Neural cell (in vitro differentiated cells): Measurements from ENCODE around the gene ENO2.

ENCODE experiments used
- EP300 ChIP-seq: fragments of 450-650 bp; conservative IDR thresholded peaks from 2 replicates; pipeline ENCODE4 v1.6.1; 2014; ENCODE audit warnings: antibody characterized with exemption, mild to moderate bottlenecking, moderate library complexity; ENCODE audit not compliant: poor library complexity, severe bottlenecking
- EZH2 ChIP-seq: fragments of 200-600, 300-800 bp; shearing (Covaris generic), sonication (generic); IDR thresholded peaks from 2 replicates; pipeline ENCODE4 v1.6.1; 2014; ENCODE audit warnings: antibody characterized with exemption, low read length, borderline replicate concordance, mild to moderate bottlenecking; ENCODE audit not compliant: insufficient read depth, poor library complexity, severe bottlenecking
- MXI1 ChIP-seq: fragments of 450-650 bp; conservative IDR thresholded peaks from 2 replicates; pipeline ENCODE4 v1.6.1; 2014; ENCODE audit warnings: antibody characterized with exemption, mild to moderate bottlenecking; ENCODE audit not compliant: poor library complexity, severe bottlenecking
- POLR2AphosphoS5 ChIP-seq: IDR thresholded peaks from 2 replicates; pipeline ENCODE4 v1.6.1; 2012
- RAD21 ChIP-seq: fragments of 450-650 bp; conservative IDR thresholded peaks from 2 replicates; pipeline ENCODE4 v1.6.1; 2014; ENCODE audit warnings: antibody characterized with exemption, mild to moderate bottlenecking, moderate library complexity
- SMC3 ChIP-seq: fragments of 450-650 bp; conservative IDR thresholded peaks from 2 replicates; pipeline ENCODE4 v1.6.1; 2014; ENCODE audit warnings: antibody characterized with exemption, mild to moderate bottlenecking, moderate library complexity; ENCODE audit not compliant: poor library complexity
- TF ChIP-seq, protein P1 (sequence below): fragments of 450-650 bp; IDR thresholded peaks from 2 replicates; pipeline ENCODE4 v1.5.1; 2014; ENCODE audit warnings: antibody characterized with exemption, mild to moderate bottlenecking, moderate library complexity; ENCODE audit not compliant: poor library complexity, severe bottlenecking
- TF ChIP-seq, protein P2 (sequence below): IDR thresholded peaks from 2 replicates; pipeline ENCODE4 v1.6.1; 2012; ENCODE audit warnings: borderline replicate concordance

DNA sequence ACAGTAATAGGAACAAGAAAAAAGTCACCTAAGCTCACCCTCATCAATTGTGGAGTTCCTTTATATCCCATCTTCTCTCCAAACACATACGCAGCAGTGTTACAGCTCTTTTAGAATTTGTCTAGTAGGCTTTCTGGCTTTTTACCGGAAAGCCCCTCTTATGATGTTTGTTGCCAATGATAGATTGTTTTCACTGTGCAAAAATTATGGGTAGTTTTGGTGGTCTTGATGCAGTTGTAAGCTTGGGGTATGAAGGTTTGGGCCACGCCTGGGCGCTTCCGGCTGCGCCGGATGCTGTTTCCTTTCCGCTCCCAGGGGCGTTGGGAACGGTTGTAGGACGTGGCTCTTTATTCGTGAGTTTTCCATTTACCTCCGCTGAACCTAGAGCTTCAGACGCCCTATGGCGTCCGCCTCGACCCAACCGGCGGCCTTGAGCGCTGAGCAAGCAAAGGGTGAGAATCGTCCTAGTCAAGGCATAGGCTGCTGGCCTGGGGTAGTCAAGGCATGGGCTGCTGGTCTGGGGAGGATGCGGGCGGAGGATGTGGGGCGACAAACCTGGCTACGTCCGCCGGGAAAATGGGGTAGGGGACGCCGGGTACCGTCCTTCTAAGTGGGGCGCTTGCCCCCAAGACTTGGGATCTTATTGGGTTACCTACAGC lies 29.5 kb downstream of the ENO2 start, which contains the start of the genes C12orf57 and RNU7-1:
- TF ChIP-seq, protein P1, sequence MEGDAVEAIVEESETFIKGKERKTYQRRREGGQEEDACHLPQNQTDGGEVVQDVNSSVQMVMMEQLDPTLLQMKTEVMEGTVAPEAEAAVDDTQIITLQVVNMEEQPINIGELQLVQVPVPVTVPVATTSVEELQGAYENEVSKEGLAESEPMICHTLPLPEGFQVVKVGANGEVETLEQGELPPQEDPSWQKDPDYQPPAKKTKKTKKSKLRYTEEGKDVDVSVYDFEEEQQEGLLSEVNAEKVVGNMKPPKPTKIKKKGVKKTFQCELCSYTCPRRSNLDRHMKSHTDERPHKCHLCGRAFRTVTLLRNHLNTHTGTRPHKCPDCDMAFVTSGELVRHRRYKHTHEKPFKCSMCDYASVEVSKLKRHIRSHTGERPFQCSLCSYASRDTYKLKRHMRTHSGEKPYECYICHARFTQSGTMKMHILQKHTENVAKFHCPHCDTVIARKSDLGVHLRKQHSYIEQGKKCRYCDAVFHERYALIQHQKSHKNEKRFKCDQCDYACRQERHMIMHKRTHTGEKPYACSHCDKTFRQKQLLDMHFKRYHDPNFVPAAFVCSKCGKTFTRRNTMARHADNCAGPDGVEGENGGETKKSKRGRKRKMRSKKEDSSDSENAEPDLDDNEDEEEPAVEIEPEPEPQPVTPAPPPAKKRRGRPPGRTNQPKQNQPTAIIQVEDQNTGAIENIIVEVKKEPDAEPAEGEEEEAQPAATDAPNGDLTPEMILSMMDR: no peak
- TF ChIP-seq MXI1: peak; percentile 18
- TF ChIP-seq POLR2AphosphoS5: peak; percentile 80
- no peak for TF ChIP-seq RAD21
- TF ChIP-seq EZH2: no peak
- TF ChIP-seq EP300: no peak
- TF ChIP-seq, protein P2, sequence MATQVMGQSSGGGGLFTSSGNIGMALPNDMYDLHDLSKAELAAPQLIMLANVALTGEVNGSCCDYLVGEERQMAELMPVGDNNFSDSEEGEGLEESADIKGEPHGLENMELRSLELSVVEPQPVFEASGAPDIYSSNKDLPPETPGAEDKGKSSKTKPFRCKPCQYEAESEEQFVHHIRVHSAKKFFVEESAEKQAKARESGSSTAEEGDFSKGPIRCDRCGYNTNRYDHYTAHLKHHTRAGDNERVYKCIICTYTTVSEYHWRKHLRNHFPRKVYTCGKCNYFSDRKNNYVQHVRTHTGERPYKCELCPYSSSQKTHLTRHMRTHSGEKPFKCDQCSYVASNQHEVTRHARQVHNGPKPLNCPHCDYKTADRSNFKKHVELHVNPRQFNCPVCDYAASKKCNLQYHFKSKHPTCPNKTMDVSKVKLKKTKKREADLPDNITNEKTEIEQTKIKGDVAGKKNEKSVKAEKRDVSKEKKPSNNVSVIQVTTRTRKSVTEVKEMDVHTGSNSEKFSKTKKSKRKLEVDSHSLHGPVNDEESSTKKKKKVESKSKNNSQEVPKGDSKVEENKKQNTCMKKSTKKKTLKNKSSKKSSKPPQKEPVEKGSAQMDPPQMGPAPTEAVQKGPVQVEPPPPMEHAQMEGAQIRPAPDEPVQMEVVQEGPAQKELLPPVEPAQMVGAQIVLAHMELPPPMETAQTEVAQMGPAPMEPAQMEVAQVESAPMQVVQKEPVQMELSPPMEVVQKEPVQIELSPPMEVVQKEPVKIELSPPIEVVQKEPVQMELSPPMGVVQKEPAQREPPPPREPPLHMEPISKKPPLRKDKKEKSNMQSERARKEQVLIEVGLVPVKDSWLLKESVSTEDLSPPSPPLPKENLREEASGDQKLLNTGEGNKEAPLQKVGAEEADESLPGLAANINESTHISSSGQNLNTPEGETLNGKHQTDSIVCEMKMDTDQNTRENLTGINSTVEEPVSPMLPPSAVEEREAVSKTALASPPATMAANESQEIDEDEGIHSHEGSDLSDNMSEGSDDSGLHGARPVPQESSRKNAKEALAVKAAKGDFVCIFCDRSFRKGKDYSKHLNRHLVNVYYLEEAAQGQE: peak; percentile 52
- TF ChIP-seq SMC3: no peak
